Liver (tissue), 3 donors: ENCODE measurements around the gene HIPK3.

Source experiments
- CTCF ChIP-seq: fragments of 150-350 bp; IDR thresholded peaks from 2 replicates; pipeline ENCODE4 v1.5.1; 2017; ENCODE audit warnings: improper control_type of control experiment, low read depth, low read length; ENCODE audit not compliant: missing input control
- GABPA ChIP-seq, 2 donors: IDR thresholded peaks in 1 of 2; conservative IDR thresholded peaks in 1 of 2; 2 replicates each; pipeline ENCODE4 v1.6.1; 2016; ENCODE audit warnings: antibody characterized with exemption in 2 of 2, mild to moderate bottlenecking in 1 of 2, moderate library complexity in 1 of 2
- HNF4G ChIP-seq: IDR thresholded peaks from 2 replicates; pipeline ENCODE4 v1.6.1; 2016; ENCODE audit warnings: antibody characterized with exemption
- MAX ChIP-seq: IDR thresholded peaks from 2 replicates; pipeline ENCODE4 v1.6.1; 2016; ENCODE audit warnings: antibody characterized with exemption
- RAD21 ChIP-seq, 2 donors: IDR thresholded peaks; 2 replicates each; pipeline ENCODE4 v1.6.1; 2016; ENCODE audit warnings: antibody characterized with exemption in 2 of 2, mild to moderate bottlenecking in 2 of 2
- ZBTB33 ChIP-seq: IDR thresholded peaks from 2 replicates; pipeline ENCODE4 v1.6.1; 2016; ENCODE audit warnings: antibody characterized with exemption
- donor health status: healthy.
- donor health status: healthy.

- TF ChIP-seq CTCF, result no peak
- TF ChIP-seq ZBTB33, result no peak
- TF ChIP-seq GABPA (IDR thresholded peaks at IDR 0.05 in 1 of 2, conservative IDR thresholded peaks at IDR 0.05 in 1 of 2), result no peak
- no peak for TF ChIP-seq RAD21 (IDR thresholded peaks at IDR 0.05)
- TF ChIP-seq HNF4G, result no peak
- TF ChIP-seq MAX, result no peak
Measured at GRCh38 chr11:33396361-33396760, 139.2 kb downstream of the HIPK3 start.
